B cell (primary cell): ENCODE measurements around the gene IGFBP7. TPM values are rescaled to one million over a fixed set of nuclear protein-coding genes. Genes with fewer than 3 reads are reported as not detected.

Experiments used
- ATAC-seq: fragments of 200-7000 bp; cut with Tn5 transposase; one replicate; pipeline ENCODE4 v1.10.0; 2021; ENCODE audit warnings: low read depth, mild to moderate bottlenecking, moderate number of reproducible peaks, moderate library complexity
- CTCF ChIA-PET: fragments of 350-600 bp; sonication (Branson Sonifier 250); formaldehyde crosslinking; loops from one replicate; lab custom pipeline; 2021; ENCODE audit warnings: antibody characterized with exemption, inconsistent platforms; lab: Charles Lee
- POLR2A ChIA-PET: fragments of 350-600 bp; sonication (Branson Sonifier 250); formaldehyde crosslinking; loops from one replicate; lab custom pipeline; 2021; ENCODE audit warnings: antibody characterized with exemption; lab: Charles Lee
- DNase-seq: peaks from one replicate; pipeline ENCODE4 v3.0.0; 2013
- H2AFZ ChIP-seq: 2 replicates; pipeline ENCODE4 v1.6.1; 2012; ENCODE audit warnings: mild to moderate bottlenecking, low read depth, low read length; ENCODE audit not compliant: insufficient read depth, poor library complexity, severe bottlenecking
- H3K27ac ChIP-seq, 2 donors: 1 replicate in 1 of 2; 2 replicates in 1 of 2; pipeline ENCODE4 v1.5.1; 2012 to 2013; ENCODE audit warnings: low read length in 2 of 2, mild to moderate bottlenecking in 2 of 2, moderate library complexity in 1 of 2
- H3K27me3 ChIP-seq, 4 experiments: fragments of 200-600 bp in 1 of 4; sonication (generic) in 1 of 4; replicated peaks in 1 of 4; 1 replicate in 2 of 4; 2 replicates in 2 of 4; pipeline versions ENCODE4 v1.6.1 to v1.7.0; 2013 to 2016; ENCODE audit warnings: low read length in 3 of 4, mild to moderate bottlenecking in 2 of 4, mixed read lengths in 1 of 4, moderate library complexity in 1 of 4; ENCODE audit not compliant: insufficient read depth in 4 of 4, control insufficient read depth in 3 of 4; ENCODE audit errors: control extremely low read depth in 1 of 4
- H3K36me3 ChIP-seq, 2 experiments: replicated peaks in 1 of 2; 1 replicate in 1 of 2; 2 replicates in 1 of 2; pipeline versions ENCODE4 v1.6.1 to v1.7.1; 2013; ENCODE audit warnings: low read length in 1 of 2; ENCODE audit not compliant: insufficient read depth in 2 of 2, control insufficient read depth in 1 of 2; ENCODE audit errors: control extremely low read depth in 1 of 2, extremely low read depth in 1 of 2
- H3K4me1 ChIP-seq, 2 donors: fragments of 200-600 bp in 1 of 2; sonication (generic) in 1 of 2; 1 replicate in 1 of 2; 2 replicates in 1 of 2; pipeline versions ENCODE4 v1.5.1 to v1.6.1; 2013 to 2017; ENCODE audit warnings: low read length in 2 of 2; ENCODE audit not compliant: control insufficient read depth in 2 of 2, insufficient read depth in 2 of 2
- H3K4me2 ChIP-seq: replicated peaks from 2 replicates; pipeline ENCODE3; 2012; ENCODE audit warnings: mild to moderate bottlenecking, low read depth, low read length; ENCODE audit not compliant: poor library complexity, severe bottlenecking
- H3K4me3 ChIP-seq, 5 experiments: fragments of 200-600 bp in 1 of 5; sonication (generic) in 1 of 5; 1 replicate in 3 of 5; 2 replicates in 2 of 5; pipeline versions ENCODE4 v1.5.1 to v1.7.0; 2011 to 2016; ENCODE audit warnings: low read length in 4 of 5, mild to moderate bottlenecking in 4 of 5, low read depth in 2 of 5, control low read depth in 1 of 5, moderate library complexity in 1 of 5; ENCODE audit not compliant: insufficient read depth in 1 of 5; ENCODE audit errors: control extremely low read depth in 1 of 5, extremely low read depth in 1 of 5
- H3K79me2 ChIP-seq: fragments of 200-600 bp; sonication (generic); one replicate; pipeline ENCODE4 v1.6.0; 2016; ENCODE audit warnings: low read length; ENCODE audit not compliant: control insufficient read depth, insufficient read depth
- H3K9ac ChIP-seq: fragments of 200-600 bp; sonication (generic); 2 replicates; pipeline ENCODE4 v1.6.1; 2017; ENCODE audit warnings: mild to moderate bottlenecking, low read length, moderate library complexity
- H3K9me3 ChIP-seq, 3 donors: one replicate each; pipeline versions ENCODE4 v1.6.1 to v1.7.1; 2013; ENCODE audit warnings: low read length in 2 of 3; ENCODE audit not compliant: control insufficient read depth in 2 of 3, insufficient read depth in 1 of 3; ENCODE audit errors: control extremely low read depth in 1 of 3
- H4K20me1 ChIP-seq: 2 replicates; pipeline ENCODE4 v1.6.0; 2012; ENCODE audit warnings: mild to moderate bottlenecking, low read length; ENCODE audit not compliant: insufficient read depth, control insufficient read depth, poor library complexity, severe bottlenecking
- H3K27ac Mint-ChIP-seq: one replicate; pipeline ENCODE4 v1.8.0; 2021; ENCODE audit warnings: mixed read lengths
- H3K27me3 Mint-ChIP-seq: one replicate; pipeline ENCODE4 v1.8.0; 2021; ENCODE audit warnings: mixed read lengths
- H3K4me1 Mint-ChIP-seq: one replicate; pipeline ENCODE4 v1.8.0; 2021; ENCODE audit warnings: mixed read lengths
- H3K4me3 Mint-ChIP-seq: one replicate; pipeline ENCODE4 v1.8.0; 2021; ENCODE audit warnings: mixed read lengths
- H3K9me3 Mint-ChIP-seq: one replicate; pipeline ENCODE4 v1.8.0; 2022; ENCODE audit warnings: mixed read lengths; ENCODE audit not compliant: insufficient read depth
- CTCF ChIP-seq: fragments of 200-600 bp; IDR thresholded peaks from one replicate; pipeline ENCODE4 v1.8.0; 2022; ENCODE audit warnings: antibody characterized with exemption, mild to moderate bottlenecking
- EZH2 ChIP-seq: IDR thresholded peaks from 2 replicates; pipeline ENCODE4 v1.6.1; 2012; ENCODE audit warnings: borderline replicate concordance, low read depth, mild to moderate bottlenecking, moderate library complexity, low read length; ENCODE audit not compliant: insufficient read depth, poor library complexity, severe bottlenecking
- WGBS: methylation state at CpG from one replicate; pipeline ENCODE4 v1.1.5; 2013; ENCODE audit warnings: missing lambda C conversion rate; ENCODE audit not compliant: insufficient coverage; 5-methylcytosine and 5-hydroxymethylcytosine counted together
- intact Hi-C: fragments of 100-400 bp; cut with micrococcal nuclease; formaldehyde crosslinking; loops from one replicate; pipeline ENCODE4 v1.10.0; 2022
- polyA plus RNA-seq: library from polyadenylated mRNA; depleted of rRNA; stranded (reverse); fragments of >200 nt; gene quantifications from 2 replicates; pipeline ENCODE4 v1.2.3, GENCODE V29; 2012
- total RNA-seq, 2 donors: library from RNA; stranded (reverse); fragments of 120-200 nt in 1 of 2; gene quantifications; 1 replicate in 1 of 2; 2 replicates in 1 of 2; pipeline versions ENCODE4 v1.2.3 to v1.2.4, GENCODE V29; 2013 to 2022

IGFBP7 gene
- total and polyA plus RNA-seq, 2 donors (not counting 1 experiment from before 2014, with no cell fraction given): 0.37 TPM; not detected in 1

- POLR2A ChIA-PET: no interaction called here
Measured at GRCh38 chr4:57039345-57039744, 70.8 kb downstream of the IGFBP7 start.

GRCh38 chr4:57037982-57038604 lies 72.1 kb downstream of the IGFBP7 start:
- 61% methylated on average over 9 of the region's 15 CpGs for WGBS
- DNase-seq (no peak), ATAC-seq (no peak)
- Histone ChIP-seq H3K27ac (no peak overlapping the region), H3K4me3 (no peak overlapping the region), H3K36me3 (no peaks in the 10 kb centered on the region), H3K9ac (no peak overlapping the region), H3K9me3 (peaks cover 0 to 3% (median 0%) of the 10 kb centered on the region in 3 donors), H3K4me1 (no peaks in the 10 kb centered on the region), H3K79me2 (no peaks in the 10 kb centered on the region), H2AFZ (no peak overlapping the region), H4K20me1 (no peaks in the 10 kb centered on the region), H3K27me3 (no peaks in the 10 kb centered on the region), H3K4me2 (no peak overlapping the region)
- intact Hi-C loops: no loop called here
- ChIA-PET CTCF (no interaction called here), POLR2A (no interaction called here)
- no peak for TF ChIP-seq EZH2
- TF ChIP-seq CTCF: no peak
- Mint-ChIP-seq H3K9me3 (no peaks in the 10 kb centered on the region), H3K4me1 (peaks cover 2% of the 10 kb centered on the region), H3K4me3 (no peak overlapping the region), H3K27me3 (peaks cover 8% of the 10 kb centered on the region), H3K27ac (no peak overlapping the region)

More at GRCh38 chr4:57039345-57039744, 70.8 kb downstream of the IGFBP7 start:
- Histone ChIP-seq H3K4me1 (no peaks in the 10 kb centered on the region), H3K27me3 (no peaks in the 10 kb centered on the region), H4K20me1 (no peaks in the 10 kb centered on the region), H2AFZ (no peak overlapping the region), H3K79me2 (no peaks in the 10 kb centered on the region), H3K9ac (no peak overlapping the region), H3K4me2 (no peak overlapping the region), H3K27ac (no peak overlapping the region), H3K9me3 (peaks cover 0 to 3% (median 0%) of the 10 kb centered on the region in 3 donors), H3K4me3 (no peak overlapping the region), H3K36me3 (no peaks in the 10 kb centered on the region)
- DNase-seq (no peak), ATAC-seq (no peak)
- Mint-ChIP-seq H3K27ac (no peak overlapping the region), H3K4me3 (no peak overlapping the region), H3K9me3 (no peaks in the 10 kb centered on the region), H3K4me1 (peaks cover 2% of the 10 kb centered on the region), H3K27me3 (peaks cover 9% of the 10 kb centered on the region)
- no CpG with 5 or more reads among the region's 2 CpGs for WGBS
- no peak for TF ChIP-seq CTCF
- CTCF ChIA-PET: no interaction called here
- intact Hi-C loops: no loop called here
